CD4-positive, alpha-beta T cell treated with Interleukin-1 beta for 1 hour (primary cell): ENCODE data around the gene CEP89.
"Not testable (repeated sequence)": the region's sequence is repeated elsewhere in the genome, so short reads cannot be mapped to it uniquely, and the experiment has no call there.

Source experiments
- DNase-seq, 2 donors: peaks; one replicate each; pipeline ENCODE4 v3.0.0-alpha.2; 2020 to 2022

Gene CEP89

GRCh38 chr19:32971715-32972540 is at the start of gene CEP89, which contains the start of gene FAAP24:
CEP89 (minus strand) TSS chr19:32971958; CDS start chr19:32971874, 84 bp downstream.
FAAP24 (plus strand) TSS chr19:32972242; CDS start chr19:32973197, 955 bp downstream.
- peak; percentile 99 to 100 for DNase-seq

- not testable (repeated sequence) for DNase-seq
These were observed 39.1 kb upstream of the CEP89 start for GRCh38 chr19:33010891-33011290.

GRCh38 chr19:33008738-33009137 is 37.0 kb upstream of the CEP89 start:
- no peak for DNase-seq

- no peak for DNase-seq
These were observed 33.7 kb upstream of the CEP89 start for GRCh38 chr19:33005440-33005839.

GRCh38 chr19:33003424-33004024 is 31.8 kb upstream of the CEP89 start:
- DNase-seq, result not testable (repeated sequence)

GRCh38 chr19:33002126-33002865 is 30.5 kb upstream of the CEP89 start:
- not testable (repeated sequence) for DNase-seq

- DNase-seq, result no peak
These were observed 29.2 kb upstream of the CEP89 start for GRCh38 chr19:33000910-33001309.

GRCh38 chr19:33000510-33000909 is 28.8 kb upstream of the CEP89 start:
- DNase-seq, result peak in 1 of 2 donors; percentile 16

GRCh38 chr19:32998722-32999121 is 27.0 kb upstream of the CEP89 start:
- DNase-seq, result no peak

- no peak for DNase-seq
These were observed 26.1 kb upstream of the CEP89 start for GRCh38 chr19:32997716-32998355.

GRCh38 chr19:32997061-32997464 is 25.3 kb upstream of the CEP89 start:
- not testable (repeated sequence) for DNase-seq

GRCh38 chr19:32995966-32996365 is 24.2 kb upstream of the CEP89 start:
- DNase-seq, result not testable (repeated sequence)

GRCh38 chr19:32988724-32989123 is 17.0 kb upstream of the CEP89 start:
- no peak for DNase-seq

- not testable (repeated sequence) for DNase-seq
These were observed 16.5 kb upstream of the CEP89 start for GRCh38 chr19:32988254-32988653.

GRCh38 chr19:32982488-32982887 is 10.7 kb upstream of the CEP89 start:
- DNase-seq, result not testable (repeated sequence)

- DNase-seq, result not testable (repeated sequence)
These were observed 8.0 kb upstream of the CEP89 start for GRCh38 chr19:32979807-32980206.

- not testable (repeated sequence) for DNase-seq
These were observed 6.1 kb upstream of the CEP89 start for GRCh38 chr19:32977813-32978212.

- DNase-seq, result no peak
These were observed 5.5 kb upstream of the CEP89 start for GRCh38 chr19:32977280-32977679.

- DNase-seq, result peak; percentile 50 to 69
These were observed 4.6 kb upstream of the CEP89 start for GRCh38 chr19:32976223-32976805.

GRCh38 chr19:32971012-32971595 is 654 bp downstream of the CEP89 start:
- DNase-seq, result no peak

- no peak for DNase-seq
These were observed 2.2 kb downstream of the CEP89 start for GRCh38 chr19:32969549-32969948.

GRCh38 chr19:32966750-32967149 is 5.0 kb downstream of the CEP89 start:
- DNase-seq, result no peak
